PC-3 (cell line): ENCODE data around the gene TACO1. TPM values are rescaled to one million over a fixed set of nuclear protein-coding genes. Genes with fewer than 3 reads are reported as not detected.

ENCODE experiments used
- ATAC-seq: fragments of 200-7000 bp; cut with Tn5 transposase; 2 replicates; pipeline ENCODE4 v1.9.1; 2020; ENCODE audit warnings: mild to moderate bottlenecking, moderate library complexity
- Bru-seq: library from RNA; stranded (reverse); fragments of 400-500 nt; gene quantifications from one replicate; lab custom pipeline; 2021; lab: Mats Ljungman, UMichigan
- BruChase-seq, 2 experiments: library from RNA; stranded (reverse); fragments of 400-500 nt; gene quantifications; one replicate each; lab custom pipeline; 2021; lab: Mats Ljungman, UMichigan
- BruUV-seq: library from RNA; stranded (reverse); fragments of 400-500 nt; replicated peaks from 2 replicates; lab custom pipeline; 2021; lab: Mats Ljungman, UMichigan
- CTCF ChIA-PET: fragments of 300-600 bp; sonication (Branson Sonifier 250); formaldehyde crosslinking; loops from one replicate; lab custom pipeline; 2022; ENCODE audit warnings: antibody characterized with exemption; lab: Charles Lee
- POLR2A ChIA-PET: fragments of 300-600 bp; sonication (Branson Sonifier 250); formaldehyde crosslinking; loops from one replicate; lab custom pipeline; 2022; ENCODE audit warnings: antibody characterized with exemption; ENCODE audit not compliant: unreplicated experiment; lab: Charles Lee
- DNase-seq: peaks from one replicate; pipeline ENCODE4 v3.0.0-alpha.2; 2015
- H2AFZ ChIP-seq: fragments of 300-600 bp; sonication (generic); 2 replicates; pipeline ENCODE4 v1.6.0; 2016; ENCODE audit warnings: antibody characterized with exemption, low read length
- H3F3A ChIP-seq: fragments of 300-600 bp; sonication (generic); one replicate; pipeline ENCODE4 v1.6.0; 2017; ENCODE audit warnings: antibody characterized with exemption, low read length, control low read depth, mild to moderate bottlenecking; ENCODE audit not compliant: unreplicated experiment
- H3K27ac ChIP-seq: fragments of 300-600 bp; sonication (generic); 2 replicates; pipeline ENCODE4 v1.5.1; 2016; ENCODE audit warnings: mild to moderate bottlenecking, low read length
- H3K27me3 ChIP-seq: fragments of 300-600 bp; sonication (generic); 2 replicates; pipeline ENCODE4 v1.6.1; 2016; ENCODE audit warnings: low read length, mixed read lengths
- H3K36me3 ChIP-seq: fragments of 300-600 bp; sonication (generic); 2 replicates; pipeline ENCODE4 v1.6.1; 2016; ENCODE audit warnings: low read depth, mixed run types, low read length, mixed read lengths
- H3K4me1 ChIP-seq: fragments of 300-600 bp; sonication (generic); 2 replicates; pipeline ENCODE4 v1.5.1; 2016; ENCODE audit warnings: low read length; ENCODE audit not compliant: insufficient read depth
- H3K4me2 ChIP-seq: fragments of 300-600 bp; sonication (generic); 2 replicates; pipeline ENCODE4 v1.6.0; 2016; ENCODE audit warnings: low read length
- H3K4me3 ChIP-seq: fragments of 300-600 bp; sonication (generic); 2 replicates; pipeline ENCODE4 v1.5.1; 2016; ENCODE audit warnings: mild to moderate bottlenecking, low read length, mixed read lengths
- H3K79me2 ChIP-seq: fragments of 300-600 bp; sonication (generic); 2 replicates; pipeline ENCODE4 v1.6.1; 2017; ENCODE audit warnings: low read length, mixed read lengths
- H3K9ac ChIP-seq: fragments of 300-600 bp; sonication (generic); 2 replicates; pipeline ENCODE4 v1.6.0; 2016; ENCODE audit warnings: mild to moderate bottlenecking, low read length
- H3K9me2 ChIP-seq: fragments of 300-600 bp; sonication (generic); replicated peaks from 2 replicates; pipeline ENCODE4 v1.6.1; 2016; ENCODE audit warnings: mixed run types, low read length, mixed read lengths
- H3K9me3 ChIP-seq: fragments of 300-600 bp; sonication (generic); 2 replicates; pipeline ENCODE4 v1.6.1; 2016; ENCODE audit warnings: low read length, mixed read lengths
- H4K20me1 ChIP-seq: fragments of 300-600 bp; sonication (generic); 2 replicates; pipeline ENCODE4 v1.6.1; 2016; ENCODE audit warnings: low read length, mixed read lengths
- EZH2 ChIP-seq: fragments of 300-600 bp; sonication (generic); IDR thresholded peaks from one replicate; pipeline ENCODE4 v1.6.1; 2017; ENCODE audit warnings: antibody characterized with exemption, mild to moderate bottlenecking, low read length; ENCODE audit not compliant: unreplicated experiment
- EZH2phosphoT487 ChIP-seq: fragments of 300-600 bp; sonication (generic); IDR thresholded peaks from 2 replicates; pipeline ENCODE4 v1.6.1; 2018; ENCODE audit warnings: mild to moderate bottlenecking, antibody characterized with exemption, low read length, borderline replicate concordance
- intact Hi-C: fragments of 100-400 bp; cut with micrococcal nuclease; formaldehyde crosslinking; loops from 2 replicates; pipeline ENCODE4 v1.9.0; 2023
- long read RNA-seq: library from polyadenylated mRNA; unstranded; transcript quantifications from one replicate; pipeline ENCODE4 v2.0.0, GENCODE V29; 2021; ENCODE audit not compliant: unreplicated experiment
- total RNA-seq: library from RNA; depleted of rRNA; stranded (reverse); fragments of >200 nt; gene quantifications from 2 replicates; pipeline ENCODE4 v1.2.3, GENCODE V29; 2014; rRNA removed
- TF ChIP-seq, protein P1 (sequence below): fragments of 300-600 bp; sonication (generic); conservative IDR thresholded peaks from 2 replicates; pipeline ENCODE4 v1.5.1; 2017; ENCODE audit warnings: antibody characterized with exemption, low read depth, mild to moderate bottlenecking, low read length

Gene TACO1
- total RNA-seq: 47.9 and 70.0 TPM in 2 replicates
- percentile 79 among the genes with signal in this experiment for Bru-seq, nascent RNA
- BruChase-seq, experiment 1, labeled RNA remaining after a 6-hour chase: percentile 88 among the genes with signal in this experiment
- BruChase-seq, experiment 2, labeled RNA remaining after a 2-hour chase: percentile 85 among the genes with signal in this experiment
- long read RNA-seq, transcript TACO1-201 (5 exons, 1,469 nt): major isoform, 38 of 46 reads
- long read RNA-seq, partial matches to known transcripts: 2 of 46 reads
- long read RNA-seq, other reads (novel, unspliced or antisense): 5 of 46 reads

DNA sequence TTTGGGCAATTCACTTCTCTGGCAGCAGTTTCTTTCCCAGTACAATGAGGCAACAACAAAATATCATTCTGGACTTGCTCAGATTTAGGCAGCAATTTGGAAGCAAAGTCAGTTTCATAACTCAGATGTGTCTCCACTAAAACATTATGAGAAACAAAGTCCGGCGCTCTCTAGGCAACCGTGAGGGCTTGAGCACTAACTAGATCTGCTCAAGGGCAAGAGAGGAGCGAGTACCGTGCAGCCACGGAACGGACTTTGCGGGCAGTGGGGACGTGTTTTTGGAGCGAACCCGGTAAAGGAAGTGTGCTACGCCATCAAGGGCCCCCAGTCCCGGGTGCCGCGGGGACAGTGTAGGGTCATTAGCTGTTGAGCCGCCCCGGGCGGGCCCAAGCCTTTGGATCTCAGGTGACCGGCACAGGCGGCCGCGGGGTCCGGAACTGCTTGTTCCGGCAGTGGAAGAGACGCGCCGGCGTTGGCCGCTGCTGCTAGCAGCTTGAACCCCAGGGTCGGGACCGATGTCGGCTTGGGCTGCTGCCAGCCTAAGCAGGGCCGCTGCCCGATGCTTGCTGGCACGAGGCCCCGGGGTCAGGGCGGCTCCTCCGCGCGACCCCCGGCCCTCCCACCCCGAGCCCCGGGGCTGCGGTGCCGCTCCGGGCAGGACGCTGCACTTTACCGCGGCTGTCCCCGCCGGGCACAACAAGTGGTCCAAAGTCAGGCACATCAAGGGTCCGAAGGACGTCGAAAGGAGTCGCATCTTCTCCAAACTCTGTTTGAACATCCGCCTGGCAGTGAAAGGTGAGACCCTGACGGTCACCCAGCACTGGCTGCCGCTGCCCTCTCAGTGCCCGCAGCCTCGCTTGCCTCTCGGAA is at the start of gene TACO1:
Gene TACO1 (plus strand): TSS at position 327 of the 870 bp plus-strand sequence. CDS start 189 bp downstream, at position 516.
- Histone ChIP-seq H3K9me3 (no peaks in the 10 kb centered on the region), H3K27ac (peak within 1 kb of the TSS; percentile 40), H4K20me1 (no peaks in the 10 kb centered on the region), H3K79me2 (peaks cover 16% of the 10 kb centered on the region), H3K27me3 (no peaks in the 10 kb centered on the region), H3K4me2 (peak within 1 kb of the TSS; percentile 97), H3K9ac (peak within 1 kb of the TSS; percentile 95), H3K36me3 (peaks cover 13% of the 10 kb centered on the region), H3F3A (no peaks in the 10 kb centered on the region), H3K4me3 (peak within 1 kb of the TSS; percentile 91), H3K9me2 (no peaks in the 10 kb centered on the region), H2AFZ (peak within 1 kb of the TSS; percentile 98), H3K4me1 (peaks cover 16% of the 10 kb centered on the region)
- ATAC-seq: peak; percentile 94
- CTCF ChIA-PET: interaction anchor here (0.8 kb wide), 1 partner anchor 11 kb away, joined by 4 read pairs; no protein-coding TSS in a partner anchor
- POLR2A ChIA-PET: no interaction called here
- no peak for TF ChIP-seq EZH2
- TF ChIP-seq EZH2phosphoT487: no peak
- TF ChIP-seq, protein P1, sequence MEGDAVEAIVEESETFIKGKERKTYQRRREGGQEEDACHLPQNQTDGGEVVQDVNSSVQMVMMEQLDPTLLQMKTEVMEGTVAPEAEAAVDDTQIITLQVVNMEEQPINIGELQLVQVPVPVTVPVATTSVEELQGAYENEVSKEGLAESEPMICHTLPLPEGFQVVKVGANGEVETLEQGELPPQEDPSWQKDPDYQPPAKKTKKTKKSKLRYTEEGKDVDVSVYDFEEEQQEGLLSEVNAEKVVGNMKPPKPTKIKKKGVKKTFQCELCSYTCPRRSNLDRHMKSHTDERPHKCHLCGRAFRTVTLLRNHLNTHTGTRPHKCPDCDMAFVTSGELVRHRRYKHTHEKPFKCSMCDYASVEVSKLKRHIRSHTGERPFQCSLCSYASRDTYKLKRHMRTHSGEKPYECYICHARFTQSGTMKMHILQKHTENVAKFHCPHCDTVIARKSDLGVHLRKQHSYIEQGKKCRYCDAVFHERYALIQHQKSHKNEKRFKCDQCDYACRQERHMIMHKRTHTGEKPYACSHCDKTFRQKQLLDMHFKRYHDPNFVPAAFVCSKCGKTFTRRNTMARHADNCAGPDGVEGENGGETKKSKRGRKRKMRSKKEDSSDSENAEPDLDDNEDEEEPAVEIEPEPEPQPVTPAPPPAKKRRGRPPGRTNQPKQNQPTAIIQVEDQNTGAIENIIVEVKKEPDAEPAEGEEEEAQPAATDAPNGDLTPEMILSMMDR: no peak
- DNase-seq: peak; percentile 92
- no TSS peak for BruUV-seq
- intact Hi-C loops: loop anchor here (1.0 kb wide), 1 partner anchor 51 kb away; the partner anchor contains the start of gene DCAF7

DNA sequence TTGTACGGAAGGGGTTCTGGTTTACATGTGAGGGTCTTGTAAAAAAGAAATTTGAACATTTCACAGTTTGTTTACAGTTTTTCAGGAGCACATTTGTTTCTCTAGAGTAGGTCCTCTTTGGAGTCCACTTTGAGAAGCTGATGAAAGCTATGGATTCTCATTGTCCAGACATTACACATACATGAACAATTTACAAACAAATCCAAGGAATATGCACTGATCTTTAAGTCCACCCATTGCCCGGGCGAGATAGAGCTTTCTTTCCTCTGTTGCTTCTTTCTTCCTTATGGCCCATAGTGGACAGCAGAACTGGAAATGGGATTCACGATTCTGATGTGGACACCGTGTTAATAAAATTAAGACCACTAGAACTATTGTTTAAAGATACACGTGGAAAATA is 48.5 kb upstream of the TACO1 start:
- H3K27ac ChIP-seq: no peak overlapping the region
- intact Hi-C loops: loop anchor here (5.0 kb wide), 1 partner anchor 125 kb away; no protein-coding TSS in a partner anchor
- H2AFZ ChIP-seq: no peak overlapping the region
- peaks cover 22% of the 10 kb centered on the region for H3K4me1 ChIP-seq
- no peaks in the 10 kb centered on the region for H3K27me3 ChIP-seq
- H3F3A ChIP-seq: no peaks in the 10 kb centered on the region
- CTCF ChIA-PET: interaction anchor here (0.6 kb wide), 1 partner anchor 60 kb away, joined by 4 read pairs; no protein-coding TSS in a partner anchor
- no peaks in the 10 kb centered on the region for H3K9me2 ChIP-seq
- no peaks in the 10 kb centered on the region for H3K9me3 ChIP-seq
- BruUV-seq: no TSS peak
- TF ChIP-seq, protein P1: no peak
- no peak for TF ChIP-seq EZH2phosphoT487
- no peak for TF ChIP-seq EZH2
- ATAC-seq (no peak), DNase-seq (no peak)
- H3K36me3 ChIP-seq: peaks cover 4% of the 10 kb centered on the region; the same call in 1 of the 2 replicates
- POLR2A ChIA-PET: no interaction called here
- H3K79me2 ChIP-seq: peaks cover 78% of the 10 kb centered on the region
- peak overlapping the region; percentile 88 for H3K4me2 ChIP-seq
- H4K20me1 ChIP-seq: peaks cover 38% of the 10 kb centered on the region
- peak overlapping the region; percentile 94 for H3K9ac ChIP-seq
- H3K4me3 ChIP-seq: peak overlapping the region; percentile 89
